GM23338 (cell line): ENCODE data around the gene NTNG1. TPM values are rescaled to one million over a fixed set of nuclear protein-coding genes. Genes with fewer than 3 reads are reported as not detected.

Experiments
- ATAC-seq: fragments of 200-7000 bp; cut with Tn5 transposase; 3 replicates; pipeline ENCODE4 v1.9.1; 2020
- DNase-seq: peaks from one replicate; pipeline ENCODE4 v3.0.0-alpha.2; 2015; ENCODE audit warnings: low spot score
- H2AFZ ChIP-seq: fragments of 200-600 bp; sonication (generic); 2 replicates; pipeline ENCODE4 v1.8.0; 2016; ENCODE audit warnings: antibody characterized with exemption, mild to moderate bottlenecking, moderate library complexity
- H3F3A ChIP-seq: fragments of 200-600 bp; sonication (generic); replicated peaks from 2 replicates; pipeline ENCODE4 v1.8.0; 2017; ENCODE audit warnings: antibody characterized with exemption, mixed run types, low read depth
- H3K27ac ChIP-seq: fragments of 200-600 bp; sonication (generic); 2 replicates; pipeline ENCODE4 v1.6.1; 2016; ENCODE audit warnings: low read depth
- H3K27me3 ChIP-seq: fragments of 200-600 bp; sonication (generic); 2 replicates; pipeline ENCODE4 v1.8.0; 2016; ENCODE audit warnings: mild to moderate bottlenecking, mixed run types, moderate library complexity; ENCODE audit not compliant: insufficient read depth
- H3K36me3 ChIP-seq: fragments of 200-600 bp; sonication (generic); 2 replicates; pipeline ENCODE4 v1.8.0; 2016; ENCODE audit warnings: mild to moderate bottlenecking; ENCODE audit not compliant: insufficient read depth
- H3K4me1 ChIP-seq: fragments of 200-600 bp; sonication (generic); 2 replicates; pipeline ENCODE4 v1.8.0; 2016; ENCODE audit warnings: mild to moderate bottlenecking, moderate library complexity; ENCODE audit not compliant: insufficient read depth
- H3K4me2 ChIP-seq: fragments of 200-600 bp; sonication (generic); 2 replicates; pipeline ENCODE4 v1.7.1; 2017; ENCODE audit warnings: mixed run types
- H3K4me3 ChIP-seq: fragments of 200-600 bp; sonication (generic); 2 replicates; pipeline ENCODE4 v1.6.1; 2016; ENCODE audit warnings: mixed run types
- H3K79me2 ChIP-seq: fragments of 200-600 bp; sonication (generic); replicated peaks from 2 replicates; pipeline ENCODE4 v1.8.0; 2017; ENCODE audit warnings: mild to moderate bottlenecking; ENCODE audit not compliant: insufficient read depth
- H3K9me2 ChIP-seq: fragments of 200-600 bp; sonication (generic); 2 replicates; pipeline ENCODE4 v1.8.0; 2017; ENCODE audit not compliant: insufficient read depth
- H4K20me1 ChIP-seq: fragments of 200-600 bp; sonication (generic); replicated peaks from 2 replicates; pipeline ENCODE4 v1.8.0; 2017; ENCODE audit warnings: mild to moderate bottlenecking; ENCODE audit not compliant: insufficient read depth
- H3K27ac Mint-ChIP-seq: 2 replicates; pipeline ENCODE4 v1.8.0; 2020; ENCODE audit warnings: inconsistent platforms, mild to moderate bottlenecking, moderate library complexity, mixed read lengths
- H3K27me3 Mint-ChIP-seq: 3 replicates; pipeline ENCODE4 v1.8.0; 2022; ENCODE audit warnings: low read depth, mild to moderate bottlenecking, moderate library complexity, mixed read lengths, inconsistent platforms; ENCODE audit not compliant: insufficient read depth, poor library complexity
- H3K36me3 Mint-ChIP-seq: 3 replicates; pipeline ENCODE4 v1.8.0; 2021; ENCODE audit warnings: low read depth, mild to moderate bottlenecking, inconsistent platforms, moderate library complexity, mixed read lengths
- H3K4me1 Mint-ChIP-seq: 3 replicates; pipeline ENCODE4 v1.8.0; 2020; ENCODE audit warnings: mild to moderate bottlenecking, inconsistent platforms, mixed read lengths
- H3K4me3 Mint-ChIP-seq: 3 replicates; pipeline ENCODE4 v1.8.0; 2021; ENCODE audit warnings: moderate library complexity, mild to moderate bottlenecking, inconsistent platforms, mixed read lengths
- H3K9me3 Mint-ChIP-seq: 3 replicates; pipeline ENCODE4 v1.8.0; 2020; ENCODE audit warnings: moderate library complexity, mild to moderate bottlenecking, inconsistent platforms, mixed read lengths
- CREB1 ChIP-seq: fragments of 250-450 bp; sonication (Bioruptor Pico); IDR thresholded peaks from 2 replicates; pipeline ENCODE4 v1.5.0; 2020; ENCODE audit warnings: low read depth, mild to moderate bottlenecking, moderate library complexity
- EZH2 ChIP-seq: fragments of 200-600 bp; sonication (generic); IDR thresholded peaks from one replicate; pipeline ENCODE4 v1.8.0; 2017; ENCODE audit warnings: antibody characterized with exemption, mild to moderate bottlenecking, low read depth; ENCODE audit not compliant: unreplicated experiment
- EZH2phosphoT487 ChIP-seq: fragments of 200-600 bp; sonication (generic); IDR thresholded peaks from one replicate; pipeline ENCODE4 v1.8.1; 2018; ENCODE audit warnings: antibody characterized with exemption; ENCODE audit not compliant: unreplicated experiment
- JUNB ChIP-seq: IDR thresholded peaks from one replicate; pipeline ENCODE4 v1.6.1; 2016; ENCODE audit warnings: antibody characterized with exemption; ENCODE audit not compliant: unreplicated experiment
- NANOG ChIP-seq: IDR thresholded peaks from 2 replicates; pipeline ENCODE4 v1.6.1; 2016; ENCODE audit warnings: antibody characterized with exemption, borderline replicate concordance
- POLR2AphosphoS5 ChIP-seq: IDR thresholded peaks from 2 replicates; pipeline ENCODE4 v1.6.1; 2016; ENCODE audit warnings: antibody characterized with exemption, low read depth
- STAT1 ChIP-seq: IDR thresholded peaks from one replicate; pipeline ENCODE4 v1.6.1; 2016; ENCODE audit warnings: antibody characterized with exemption; ENCODE audit not compliant: unreplicated experiment
- ZNF114 ChIP-seq: fragments of 250-450 bp; sonication (Bioruptor Pico); IDR thresholded peaks from 2 replicates; pipeline ENCODE4 v1.5.0; 2020; ENCODE audit warnings: mild to moderate bottlenecking, moderate library complexity
- ZNF331 ChIP-seq: fragments of 250-450 bp; sonication (Bioruptor Pico); IDR thresholded peaks from 2 replicates; pipeline ENCODE4 v1.5.0; 2020; ENCODE audit warnings: low read depth, mild to moderate bottlenecking, moderate library complexity
- polyA plus RNA-seq: library from polyadenylated mRNA; unstranded; fragments of >200 nt; fragmentation: Nextera tagmentation; extraction: Ambion mirVana; gene quantifications from 2 replicates; pipeline ENCODE4 v1.2.1, GENCODE V29; 2016
- total RNA-seq: library from RNA; depleted of rRNA; stranded (reverse); fragments of >200 nt; shearing (Covaris generic); gene quantifications from 2 replicates; pipeline ENCODE4 v1.2.3, GENCODE V29; 2014
- TF ChIP-seq, protein P1 (sequence below): IDR thresholded peaks from 2 replicates; pipeline ENCODE4 v1.6.1; 2016; ENCODE audit warnings: antibody characterized with exemption
- TF ChIP-seq, protein P2 (sequence below), 2 experiments: fragments of 200-600 bp in 1 of 2; sonication (generic) in 1 of 2; conservative IDR thresholded peaks; 2 replicates each; pipeline versions ENCODE4 v1.5.1 to v1.6.1; 2016 to 2017; ENCODE audit warnings: antibody characterized with exemption in 2 of 2, low read depth in 2 of 2, mild to moderate bottlenecking in 2 of 2, moderate library complexity in 1 of 2
- TF ChIP-seq, protein P3 (sequence below): IDR thresholded peaks from one replicate; pipeline ENCODE4 v1.6.1; 2018; ENCODE audit warnings: antibody characterized with exemption; ENCODE audit not compliant: unreplicated experiment
- TF ChIP-seq, protein P4 (sequence below): fragments of 250-450 bp; sonication (Bioruptor Pico); IDR thresholded peaks from 2 replicates; pipeline ENCODE4 v1.5.0; 2020; ENCODE audit warnings: mild to moderate bottlenecking, moderate library complexity

NTNG1 gene
- total and polyA plus RNA-seq, 2 experiments from 2014 or later = 7.2 to 10.3 TPM

DNA sequence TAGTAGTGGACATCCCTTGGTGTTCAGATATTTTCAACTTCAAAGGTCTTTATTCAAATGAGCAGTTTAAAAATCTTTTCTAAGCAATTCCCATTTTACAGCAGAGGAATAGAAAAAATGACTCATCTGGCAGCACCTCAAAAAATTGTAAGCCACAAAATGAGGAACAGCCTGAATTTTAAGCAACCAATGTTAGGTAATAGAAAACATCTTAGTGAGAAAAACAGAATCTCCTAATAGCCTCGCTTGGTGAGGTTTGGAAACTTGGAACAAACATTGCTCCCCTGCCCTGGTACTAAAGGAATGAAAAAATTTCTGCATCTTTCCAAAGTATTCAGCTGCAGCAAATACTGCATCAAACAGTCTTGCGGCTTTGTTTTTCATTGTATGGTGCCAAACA, 264.4 kb downstream of the NTNG1 start:
- Histone ChIP-seq H3K27me3 (no peaks in the 10 kb centered on the region), H3F3A (no peaks in the 10 kb centered on the region), H3K4me1 (no peaks in the 10 kb centered on the region), H4K20me1 (no peaks in the 10 kb centered on the region), H3K79me2 (no peaks in the 10 kb centered on the region), H3K27ac (no peak overlapping the region), H3K9me2 (no peaks in the 10 kb centered on the region), H3K36me3 (no peaks in the 10 kb centered on the region), H3K4me3 (no peak overlapping the region), H2AFZ (no peak overlapping the region), H3K4me2 (no peak overlapping the region)
- no peak overlapping the region for H3K4me3 Mint-ChIP-seq
- H3K27ac Mint-ChIP-seq = no peak overlapping the region
- peaks cover 2% of the 10 kb centered on the region for H3K27me3 Mint-ChIP-seq
- DNase-seq (no peak), ATAC-seq (no peak)
- no peaks in the 10 kb centered on the region for H3K36me3 Mint-ChIP-seq
- no peaks in the 10 kb centered on the region for H3K9me3 Mint-ChIP-seq
- peaks cover 5% of the 10 kb centered on the region; the same call in 2 of the 3 replicates for H3K4me1 Mint-ChIP-seq
- TF ChIP-seq STAT1 = no peak
- TF ChIP-seq, protein P1, sequence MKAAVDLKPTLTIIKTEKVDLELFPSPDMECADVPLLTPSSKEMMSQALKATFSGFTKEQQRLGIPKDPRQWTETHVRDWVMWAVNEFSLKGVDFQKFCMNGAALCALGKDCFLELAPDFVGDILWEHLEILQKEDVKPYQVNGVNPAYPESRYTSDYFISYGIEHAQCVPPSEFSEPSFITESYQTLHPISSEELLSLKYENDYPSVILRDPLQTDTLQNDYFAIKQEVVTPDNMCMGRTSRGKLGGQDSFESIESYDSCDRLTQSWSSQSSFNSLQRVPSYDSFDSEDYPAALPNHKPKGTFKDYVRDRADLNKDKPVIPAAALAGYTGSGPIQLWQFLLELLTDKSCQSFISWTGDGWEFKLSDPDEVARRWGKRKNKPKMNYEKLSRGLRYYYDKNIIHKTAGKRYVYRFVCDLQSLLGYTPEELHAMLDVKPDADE = no peak
- TF ChIP-seq CREB1 = no peak
- TF ChIP-seq, protein P2, sequence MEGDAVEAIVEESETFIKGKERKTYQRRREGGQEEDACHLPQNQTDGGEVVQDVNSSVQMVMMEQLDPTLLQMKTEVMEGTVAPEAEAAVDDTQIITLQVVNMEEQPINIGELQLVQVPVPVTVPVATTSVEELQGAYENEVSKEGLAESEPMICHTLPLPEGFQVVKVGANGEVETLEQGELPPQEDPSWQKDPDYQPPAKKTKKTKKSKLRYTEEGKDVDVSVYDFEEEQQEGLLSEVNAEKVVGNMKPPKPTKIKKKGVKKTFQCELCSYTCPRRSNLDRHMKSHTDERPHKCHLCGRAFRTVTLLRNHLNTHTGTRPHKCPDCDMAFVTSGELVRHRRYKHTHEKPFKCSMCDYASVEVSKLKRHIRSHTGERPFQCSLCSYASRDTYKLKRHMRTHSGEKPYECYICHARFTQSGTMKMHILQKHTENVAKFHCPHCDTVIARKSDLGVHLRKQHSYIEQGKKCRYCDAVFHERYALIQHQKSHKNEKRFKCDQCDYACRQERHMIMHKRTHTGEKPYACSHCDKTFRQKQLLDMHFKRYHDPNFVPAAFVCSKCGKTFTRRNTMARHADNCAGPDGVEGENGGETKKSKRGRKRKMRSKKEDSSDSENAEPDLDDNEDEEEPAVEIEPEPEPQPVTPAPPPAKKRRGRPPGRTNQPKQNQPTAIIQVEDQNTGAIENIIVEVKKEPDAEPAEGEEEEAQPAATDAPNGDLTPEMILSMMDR (conservative IDR thresholded peaks at IDR 0.05; ENCODE audit: low read depth in 2 of 2) = no peak
- TF ChIP-seq ZNF114 = no peak
- no peak for TF ChIP-seq JUNB
- TF ChIP-seq, protein P3, sequence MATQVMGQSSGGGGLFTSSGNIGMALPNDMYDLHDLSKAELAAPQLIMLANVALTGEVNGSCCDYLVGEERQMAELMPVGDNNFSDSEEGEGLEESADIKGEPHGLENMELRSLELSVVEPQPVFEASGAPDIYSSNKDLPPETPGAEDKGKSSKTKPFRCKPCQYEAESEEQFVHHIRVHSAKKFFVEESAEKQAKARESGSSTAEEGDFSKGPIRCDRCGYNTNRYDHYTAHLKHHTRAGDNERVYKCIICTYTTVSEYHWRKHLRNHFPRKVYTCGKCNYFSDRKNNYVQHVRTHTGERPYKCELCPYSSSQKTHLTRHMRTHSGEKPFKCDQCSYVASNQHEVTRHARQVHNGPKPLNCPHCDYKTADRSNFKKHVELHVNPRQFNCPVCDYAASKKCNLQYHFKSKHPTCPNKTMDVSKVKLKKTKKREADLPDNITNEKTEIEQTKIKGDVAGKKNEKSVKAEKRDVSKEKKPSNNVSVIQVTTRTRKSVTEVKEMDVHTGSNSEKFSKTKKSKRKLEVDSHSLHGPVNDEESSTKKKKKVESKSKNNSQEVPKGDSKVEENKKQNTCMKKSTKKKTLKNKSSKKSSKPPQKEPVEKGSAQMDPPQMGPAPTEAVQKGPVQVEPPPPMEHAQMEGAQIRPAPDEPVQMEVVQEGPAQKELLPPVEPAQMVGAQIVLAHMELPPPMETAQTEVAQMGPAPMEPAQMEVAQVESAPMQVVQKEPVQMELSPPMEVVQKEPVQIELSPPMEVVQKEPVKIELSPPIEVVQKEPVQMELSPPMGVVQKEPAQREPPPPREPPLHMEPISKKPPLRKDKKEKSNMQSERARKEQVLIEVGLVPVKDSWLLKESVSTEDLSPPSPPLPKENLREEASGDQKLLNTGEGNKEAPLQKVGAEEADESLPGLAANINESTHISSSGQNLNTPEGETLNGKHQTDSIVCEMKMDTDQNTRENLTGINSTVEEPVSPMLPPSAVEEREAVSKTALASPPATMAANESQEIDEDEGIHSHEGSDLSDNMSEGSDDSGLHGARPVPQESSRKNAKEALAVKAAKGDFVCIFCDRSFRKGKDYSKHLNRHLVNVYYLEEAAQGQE = no peak
- no peak for TF ChIP-seq EZH2
- no peak for TF ChIP-seq NANOG
- TF ChIP-seq EZH2phosphoT487 = no peak
- TF ChIP-seq, protein P4, sequence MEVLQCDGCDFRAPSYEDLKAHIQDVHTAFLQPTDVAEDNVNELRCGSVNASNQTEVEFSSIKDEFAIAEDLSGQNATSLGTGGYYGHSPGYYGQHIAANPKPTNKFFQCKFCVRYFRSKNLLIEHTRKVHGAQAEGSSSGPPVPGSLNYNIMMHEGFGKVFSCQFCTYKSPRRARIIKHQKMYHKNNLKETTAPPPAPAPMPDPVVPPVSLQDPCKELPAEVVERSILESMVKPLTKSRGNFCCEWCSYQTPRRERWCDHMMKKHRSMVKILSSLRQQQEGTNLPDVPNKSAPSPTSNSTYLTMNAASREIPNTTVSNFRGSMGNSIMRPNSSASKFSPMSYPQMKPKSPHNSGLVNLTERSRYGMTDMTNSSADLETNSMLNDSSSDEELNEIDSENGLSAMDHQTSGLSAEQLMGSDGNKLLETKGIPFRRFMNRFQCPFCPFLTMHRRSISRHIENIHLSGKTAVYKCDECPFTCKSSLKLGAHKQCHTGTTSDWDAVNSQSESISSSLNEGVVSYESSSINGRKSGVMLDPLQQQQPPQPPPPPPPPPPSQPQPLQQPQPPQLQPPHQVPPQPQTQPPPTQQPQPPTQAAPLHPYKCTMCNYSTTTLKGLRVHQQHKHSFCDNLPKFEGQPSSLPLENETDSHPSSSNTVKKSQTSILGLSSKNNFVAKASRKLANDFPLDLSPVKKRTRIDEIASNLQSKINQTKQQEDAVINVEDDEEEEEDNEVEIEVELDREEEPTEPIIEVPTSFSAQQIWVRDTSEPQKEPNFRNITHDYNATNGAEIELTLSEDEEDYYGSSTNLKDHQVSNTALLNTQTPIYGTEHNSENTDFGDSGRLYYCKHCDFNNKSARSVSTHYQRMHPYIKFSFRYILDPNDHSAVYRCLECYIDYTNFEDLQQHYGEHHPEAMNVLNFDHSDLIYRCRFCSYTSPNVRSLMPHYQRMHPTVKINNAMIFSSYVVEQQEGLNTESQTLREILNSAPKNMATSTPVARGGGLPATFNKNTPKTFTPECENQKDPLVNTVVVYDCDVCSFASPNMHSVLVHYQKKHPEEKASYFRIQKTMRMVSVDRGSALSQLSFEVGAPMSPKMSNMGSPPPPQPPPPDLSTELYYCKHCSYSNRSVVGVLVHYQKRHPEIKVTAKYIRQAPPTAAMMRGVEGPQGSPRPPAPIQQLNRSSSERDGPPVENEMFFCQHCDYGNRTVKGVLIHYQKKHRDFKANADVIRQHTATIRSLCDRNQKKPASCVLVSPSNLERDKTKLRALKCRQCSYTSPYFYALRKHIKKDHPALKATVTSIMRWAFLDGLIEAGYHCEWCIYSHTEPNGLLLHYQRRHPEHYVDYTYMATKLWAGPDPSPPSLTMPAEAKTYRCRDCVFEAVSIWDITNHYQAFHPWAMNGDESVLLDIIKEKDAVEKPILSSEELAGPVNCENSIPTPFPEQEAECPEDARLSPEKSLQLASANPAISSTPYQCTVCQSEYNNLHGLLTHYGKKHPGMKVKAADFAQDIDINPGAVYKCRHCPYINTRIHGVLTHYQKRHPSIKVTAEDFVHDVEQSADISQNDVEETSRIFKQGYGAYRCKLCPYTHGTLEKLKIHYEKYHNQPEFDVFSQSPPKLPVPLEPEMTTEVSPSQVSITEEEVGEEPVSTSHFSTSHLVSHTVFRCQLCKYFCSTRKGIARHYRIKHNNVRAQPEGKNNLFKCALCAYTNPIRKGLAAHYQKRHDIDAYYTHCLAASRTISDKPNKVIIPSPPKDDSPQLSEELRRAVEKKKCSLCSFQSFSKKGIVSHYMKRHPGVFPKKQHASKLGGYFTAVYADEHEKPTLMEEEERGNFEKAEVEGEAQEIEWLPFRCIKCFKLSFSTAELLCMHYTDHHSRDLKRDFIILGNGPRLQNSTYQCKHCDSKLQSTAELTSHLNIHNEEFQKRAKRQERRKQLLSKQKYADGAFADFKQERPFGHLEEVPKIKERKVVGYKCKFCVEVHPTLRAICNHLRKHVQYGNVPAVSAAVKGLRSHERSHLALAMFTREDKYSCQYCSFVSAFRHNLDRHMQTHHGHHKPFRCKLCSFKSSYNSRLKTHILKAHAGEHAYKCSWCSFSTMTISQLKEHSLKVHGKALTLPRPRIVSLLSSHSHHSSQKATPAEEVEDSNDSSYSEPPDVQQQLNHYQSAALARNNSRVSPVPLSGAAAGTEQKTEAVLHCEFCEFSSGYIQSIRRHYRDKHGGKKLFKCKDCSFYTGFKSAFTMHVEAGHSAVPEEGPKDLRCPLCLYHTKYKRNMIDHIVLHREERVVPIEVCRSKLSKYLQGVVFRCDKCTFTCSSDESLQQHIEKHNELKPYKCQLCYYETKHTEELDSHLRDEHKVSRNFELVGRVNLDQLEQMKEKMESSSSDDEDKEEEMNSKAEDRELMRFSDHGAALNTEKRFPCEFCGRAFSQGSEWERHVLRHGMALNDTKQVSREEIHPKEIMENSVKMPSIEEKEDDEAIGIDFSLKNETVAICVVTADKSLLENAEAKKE = no peak
- no peak for TF ChIP-seq POLR2AphosphoS5
- TF ChIP-seq ZNF331 (CRISPR knock-in tag) = no peak
